22Rv1 (cell line): ENCODE data around the gene MRPL1.

ENCODE experiments used
- ZFX ChIP-seq: fragments of 450-650 bp; IDR thresholded peaks from 2 replicates; pipeline ENCODE4 v1.6.1; 2017; ENCODE audit warnings: antibody characterized with exemption, borderline replicate concordance
- TF ChIP-seq, protein P1 (sequence below): fragments of 450-650 bp; IDR thresholded peaks from 2 replicates; pipeline ENCODE4 v1.5.1; 2017; ENCODE audit warnings: mild to moderate bottlenecking

DNA sequence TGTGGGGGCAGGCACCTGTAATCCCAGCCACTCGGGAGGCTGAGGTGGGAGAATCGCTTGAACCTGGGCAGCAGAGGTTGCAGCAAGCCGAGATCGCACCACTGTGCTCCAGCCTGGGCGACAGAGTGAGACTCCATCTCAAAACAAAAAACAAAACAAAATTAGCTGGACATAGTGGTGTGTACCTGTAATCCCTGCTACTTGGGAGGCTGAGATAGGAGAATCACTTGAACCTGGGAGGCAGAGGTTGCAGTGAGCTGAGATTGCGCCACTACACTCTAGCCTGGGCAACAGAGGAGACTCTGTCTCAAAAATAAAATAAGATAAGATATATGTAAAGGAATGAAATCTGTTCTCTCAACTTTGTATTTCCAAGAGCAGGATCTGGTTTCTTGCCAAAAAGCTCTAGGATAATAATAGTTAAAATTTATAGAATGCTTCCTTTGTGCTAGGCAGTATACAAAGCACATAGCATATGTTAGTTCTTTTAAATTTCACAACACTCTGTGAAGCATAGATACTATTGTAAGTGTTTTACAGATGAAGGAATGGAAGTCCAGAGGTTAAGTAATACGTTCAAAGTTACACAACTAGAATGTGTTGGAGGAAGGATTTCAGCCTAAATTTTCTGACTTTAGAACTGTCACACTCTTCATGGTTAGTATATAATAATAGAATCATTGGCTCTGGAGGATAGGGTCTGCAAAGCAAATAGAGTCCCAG is 10.3 kb downstream of the MRPL1 start:
- TF ChIP-seq, protein P1, sequence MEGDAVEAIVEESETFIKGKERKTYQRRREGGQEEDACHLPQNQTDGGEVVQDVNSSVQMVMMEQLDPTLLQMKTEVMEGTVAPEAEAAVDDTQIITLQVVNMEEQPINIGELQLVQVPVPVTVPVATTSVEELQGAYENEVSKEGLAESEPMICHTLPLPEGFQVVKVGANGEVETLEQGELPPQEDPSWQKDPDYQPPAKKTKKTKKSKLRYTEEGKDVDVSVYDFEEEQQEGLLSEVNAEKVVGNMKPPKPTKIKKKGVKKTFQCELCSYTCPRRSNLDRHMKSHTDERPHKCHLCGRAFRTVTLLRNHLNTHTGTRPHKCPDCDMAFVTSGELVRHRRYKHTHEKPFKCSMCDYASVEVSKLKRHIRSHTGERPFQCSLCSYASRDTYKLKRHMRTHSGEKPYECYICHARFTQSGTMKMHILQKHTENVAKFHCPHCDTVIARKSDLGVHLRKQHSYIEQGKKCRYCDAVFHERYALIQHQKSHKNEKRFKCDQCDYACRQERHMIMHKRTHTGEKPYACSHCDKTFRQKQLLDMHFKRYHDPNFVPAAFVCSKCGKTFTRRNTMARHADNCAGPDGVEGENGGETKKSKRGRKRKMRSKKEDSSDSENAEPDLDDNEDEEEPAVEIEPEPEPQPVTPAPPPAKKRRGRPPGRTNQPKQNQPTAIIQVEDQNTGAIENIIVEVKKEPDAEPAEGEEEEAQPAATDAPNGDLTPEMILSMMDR: no peak
- no peak for TF ChIP-seq ZFX
